Adrenal gland (tissue), 12 donors: ENCODE data around the gene TYRO3. TPM values are rescaled to one million over a fixed set of nuclear protein-coding genes. Genes with fewer than 3 reads are reported as not detected.

Source experiments
- DNase-seq, 7 donors: peaks; one replicate each; pipeline ENCODE4 v3.0.0-alpha.2; 2019 to 2020
- H3K27ac ChIP-seq, 5 donors: fragments of 200-600 bp; sonication (generic) in 4 of 5; 1 replicate in 3 of 5; 2 replicates in 2 of 5; pipeline versions ENCODE4 v1.5.1 to v1.8.0; 2016 to 2020; ENCODE audit warnings: mild to moderate bottlenecking in 1 of 5
- H3K27me3 ChIP-seq: fragments of 200-600 bp; 2 replicates; pipeline ENCODE4 v1.8.0; 2021
- H3K36me3 ChIP-seq, 2 donors: fragments of 200-600 bp; replicated peaks in 1 of 2; 1 replicate in 1 of 2; 2 replicates in 1 of 2; pipeline versions ENCODE4 v1.5.1 to v1.8.0; 2018 to 2022
- H3K4me1 ChIP-seq, 2 donors: fragments of 200-600 bp; replicated peaks in 1 of 2; 1 replicate in 1 of 2; 2 replicates in 1 of 2; pipeline versions ENCODE4 v1.5.1 to v1.8.0; 2018 to 2021
- H3K4me3 ChIP-seq, 4 donors: fragments of 200-600 bp; sonication (generic) in 3 of 4; one replicate each; pipeline ENCODE4 v1.5.1; 2016 to 2018
- H3K9me3 ChIP-seq, 3 donors: fragments of 200-600 bp; sonication (generic) in 1 of 3; replicated peaks in 1 of 3; 1 replicate in 2 of 3; 2 replicates in 1 of 3; pipeline versions ENCODE4 v1.5.1 to v1.8.0; 2016 to 2021
- POLR2A ChIP-seq, 2 donors: fragments of 450-650 bp; IDR thresholded peaks; one replicate each; pipeline ENCODE4 v1.6.1; 2017; ENCODE audit warnings: antibody characterized with exemption in 2 of 2, mild to moderate bottlenecking in 2 of 2, moderate library complexity in 1 of 2
- WGBS, 4 donors: extraction: QIAGEN DNeasy Blood & Tissue Kit in 2 of 4; methylation state at CpG; one replicate each; pipeline versions ENCODE4 v1.1.5 to v1.1.7; 2013 to 2017; 5-methylcytosine and 5-hydroxymethylcytosine counted together
- intact Hi-C, 2 donors: fragments of 100-400 bp; cut with DNase I; formaldehyde crosslinking; loops; one replicate each; pipeline versions ENCODE4 v1.14.1 to v1.15.0; 2022 to 2023
- polyA plus RNA-seq, 3 donors: library from polyadenylated mRNA; stranded (reverse); fragments of 200-250 nt in 2 of 3; fragments of 350-450 nt in 1 of 3; fragmentation: Illumina TruSeq in 1 of 3; extraction: RNeasy Lipid Tissue Mini Kit (QIAGEN cat#74804) in 1 of 3; gene quantifications; one replicate each; pipeline ENCODE4 v1.2.3, GENCODE V29; 2013 to 2014
- total RNA-seq, 9 donors: library from RNA; depleted of rRNA in 4 of 9; stranded (reverse); fragments of >200 nt in 4 of 9; fragments of 120-200 nt in 1 of 9; fragmentation: NEBNext Ultra II Directional in 1 of 9; extraction: Animal tissue kit (Norgen Biotek cat#: 25700) in 1 of 9; gene quantifications; one replicate each; pipeline versions ENCODE4 v1.1.0 to v1.2.4, GENCODE V29; 2013 to 2023
- TF ChIP-seq, protein P1 (sequence below), 6 experiments: fragments of 450-650 bp in 4 of 6; fragments of 200-600 bp in 2 of 6; sonication (generic) in 1 of 6; IDR thresholded peaks; 1 replicate in 5 of 6; 2 replicates in 1 of 6; pipeline versions ENCODE4 v1.5.1 to v1.8.0; 2016 to 2021; ENCODE audit warnings: antibody characterized with exemption in 6 of 6, mild to moderate bottlenecking in 2 of 6, moderate library complexity in 1 of 6
- donor health status: healthy with polysubstance abuse.
- donor health status: Bipolar disorder and iron deficiency.
- donor health status: DM: yes; HTN: yes; CAD: no.
- donor health status: DM: no; HTN: no; CAD: no.
- donor health status: DM: no; HTN: no; CAD: no.
- donor health status: DM: yes; HTN: yes; CAD: no.

Gene TYRO3
- total and polyA plus RNA-seq, 12 donors, result 8.8 to 44.6 (median 16.9) TPM

DNA sequence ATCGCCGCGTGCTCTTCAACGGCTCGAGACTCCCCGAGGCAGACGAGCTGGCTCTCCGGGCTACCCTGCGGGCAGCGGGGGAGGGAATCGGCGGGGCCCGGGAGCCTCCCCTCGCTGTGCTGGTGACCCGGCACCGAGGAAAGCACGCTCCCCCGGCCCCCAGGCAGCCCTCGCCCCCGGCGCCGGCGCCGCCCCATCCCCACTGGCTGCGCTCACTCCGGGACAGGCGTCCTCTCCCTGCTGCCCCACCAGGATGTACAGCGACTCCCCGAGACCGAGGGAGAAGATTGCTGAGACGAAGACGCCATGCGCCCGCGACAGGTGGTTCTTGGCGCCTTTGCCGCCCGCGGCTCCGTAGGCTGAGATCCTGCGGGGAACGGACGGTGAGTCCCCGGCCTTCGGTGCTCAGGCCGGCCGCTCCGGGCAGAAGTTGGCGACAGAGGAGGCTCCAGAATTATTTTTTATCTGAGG lies 47.1 kb upstream of the TYRO3 start:
- Histone ChIP-seq H3K9me3 (no peaks in the 10 kb centered on the region), H3K4me1 (peaks cover 10 to 24% of the 10 kb centered on the region in 2 donors), H3K36me3 (no peaks in the 10 kb centered on the region), H3K27me3 (peaks cover 27% of the 10 kb centered on the region), H3K4me3 (peak overlapping the region in 1 of 4 donors; percentile 50), H3K27ac (no peak overlapping the region)
- no peak for DNase-seq
- intact Hi-C loops, result no loop called here
- TF ChIP-seq, protein P1, sequence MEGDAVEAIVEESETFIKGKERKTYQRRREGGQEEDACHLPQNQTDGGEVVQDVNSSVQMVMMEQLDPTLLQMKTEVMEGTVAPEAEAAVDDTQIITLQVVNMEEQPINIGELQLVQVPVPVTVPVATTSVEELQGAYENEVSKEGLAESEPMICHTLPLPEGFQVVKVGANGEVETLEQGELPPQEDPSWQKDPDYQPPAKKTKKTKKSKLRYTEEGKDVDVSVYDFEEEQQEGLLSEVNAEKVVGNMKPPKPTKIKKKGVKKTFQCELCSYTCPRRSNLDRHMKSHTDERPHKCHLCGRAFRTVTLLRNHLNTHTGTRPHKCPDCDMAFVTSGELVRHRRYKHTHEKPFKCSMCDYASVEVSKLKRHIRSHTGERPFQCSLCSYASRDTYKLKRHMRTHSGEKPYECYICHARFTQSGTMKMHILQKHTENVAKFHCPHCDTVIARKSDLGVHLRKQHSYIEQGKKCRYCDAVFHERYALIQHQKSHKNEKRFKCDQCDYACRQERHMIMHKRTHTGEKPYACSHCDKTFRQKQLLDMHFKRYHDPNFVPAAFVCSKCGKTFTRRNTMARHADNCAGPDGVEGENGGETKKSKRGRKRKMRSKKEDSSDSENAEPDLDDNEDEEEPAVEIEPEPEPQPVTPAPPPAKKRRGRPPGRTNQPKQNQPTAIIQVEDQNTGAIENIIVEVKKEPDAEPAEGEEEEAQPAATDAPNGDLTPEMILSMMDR (IDR thresholded peaks at IDR 0.05), result no peak
- no peak for TF ChIP-seq POLR2A (IDR thresholded peaks at IDR 0.05)
- WGBS, 4 donors, result 4 to 40% (median 4%) methylated on average over 2 to 49 of the region's 49 CpGs; no CpG with 5 or more reads in 1 of the 4 donors

DNA sequence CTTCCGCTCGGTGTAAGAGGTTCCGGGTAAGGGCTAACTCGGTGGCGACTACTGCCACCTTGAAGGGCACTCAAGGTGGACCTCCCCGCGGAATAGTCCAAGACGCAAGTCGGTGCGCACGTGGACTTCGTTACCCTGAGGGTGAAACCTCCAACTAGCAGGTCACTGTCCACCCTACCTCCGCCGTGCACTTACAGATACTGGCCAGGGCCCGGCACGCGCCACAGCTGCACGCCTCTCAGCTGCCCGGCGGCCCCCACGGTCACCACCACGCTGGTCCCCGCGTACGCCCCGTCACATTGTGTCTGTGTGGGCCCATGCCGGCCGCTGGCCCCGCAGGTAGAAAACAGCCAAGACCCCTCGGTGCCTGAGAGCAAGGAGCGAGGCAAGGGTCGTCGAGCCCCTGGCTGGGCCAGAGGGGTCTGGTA lies 46.5 kb upstream of the TYRO3 start:
- Histone ChIP-seq H3K9me3 (no peaks in the 10 kb centered on the region), H3K36me3 (no peaks in the 10 kb centered on the region), H3K27ac (no peak overlapping the region), H3K27me3 (peaks cover 27% of the 10 kb centered on the region), H3K4me1 (peaks cover 10 to 24% of the 10 kb centered on the region in 2 donors), H3K4me3 (peak overlapping the region in 1 of 4 donors; percentile 50)
- intact Hi-C loops, result no loop called here
- 10 to 24% (median 13%) methylated on average over 11 to 33 of the region's 33 CpGs for WGBS, 4 donors
- no peak for TF ChIP-seq POLR2A (IDR thresholded peaks at IDR 0.05)
- TF ChIP-seq, protein P1 (IDR thresholded peaks at IDR 0.05), result no peak
- DNase-seq, result no peak

DNA sequence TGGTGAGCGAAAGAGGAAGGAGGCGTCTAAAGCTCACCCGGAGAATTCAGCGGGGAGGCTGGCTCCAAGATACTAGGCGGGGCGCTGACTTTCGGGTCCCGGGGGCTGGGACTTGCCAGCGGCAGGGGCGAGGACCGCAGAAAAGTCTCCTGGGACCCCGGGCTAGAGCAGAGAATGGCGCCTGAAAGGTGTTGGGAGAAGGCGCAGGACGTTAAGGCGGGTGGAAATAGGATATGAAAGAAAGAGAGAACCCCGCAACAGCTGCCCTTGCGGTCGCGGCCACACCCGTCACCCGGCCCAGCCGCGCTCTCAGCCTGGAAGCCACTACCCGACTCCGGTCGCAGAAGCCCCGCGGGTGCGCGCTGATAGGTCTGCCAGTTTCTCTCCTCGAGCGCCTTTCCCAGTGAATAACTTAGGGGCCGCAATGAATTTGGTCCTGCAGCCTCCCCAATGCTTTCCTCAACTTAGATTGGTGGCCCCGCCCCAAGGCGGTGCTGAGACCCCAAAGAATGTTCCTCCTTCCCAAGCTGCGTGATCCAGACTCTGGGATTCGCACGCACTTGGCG lies 46.0 kb upstream of the TYRO3 start:
- no peak for TF ChIP-seq POLR2A (IDR thresholded peaks at IDR 0.05)
- TF ChIP-seq, protein P1 (IDR thresholded peaks at IDR 0.05), result no peak
- H3K27ac ChIP-seq, result no peak overlapping the region
- H3K9me3 ChIP-seq, result no peaks in the 10 kb centered on the region
- H3K27me3 ChIP-seq, result peaks cover 27% of the 10 kb centered on the region
- intact Hi-C loops, result no loop called here
- peak overlapping the region in 1 of 4 donors; percentile 50 for H3K4me3 ChIP-seq
- 3 to 6% (median 4%) methylated on average over 39 to 40 of the region's 40 CpGs for WGBS, 4 donors
- H3K36me3 ChIP-seq, result no peaks in the 10 kb centered on the region
- peaks cover 10 to 24% of the 10 kb centered on the region in 2 donors for H3K4me1 ChIP-seq
- peak in 2 of 7 donors; percentile 37 to 44 for DNase-seq

DNA sequence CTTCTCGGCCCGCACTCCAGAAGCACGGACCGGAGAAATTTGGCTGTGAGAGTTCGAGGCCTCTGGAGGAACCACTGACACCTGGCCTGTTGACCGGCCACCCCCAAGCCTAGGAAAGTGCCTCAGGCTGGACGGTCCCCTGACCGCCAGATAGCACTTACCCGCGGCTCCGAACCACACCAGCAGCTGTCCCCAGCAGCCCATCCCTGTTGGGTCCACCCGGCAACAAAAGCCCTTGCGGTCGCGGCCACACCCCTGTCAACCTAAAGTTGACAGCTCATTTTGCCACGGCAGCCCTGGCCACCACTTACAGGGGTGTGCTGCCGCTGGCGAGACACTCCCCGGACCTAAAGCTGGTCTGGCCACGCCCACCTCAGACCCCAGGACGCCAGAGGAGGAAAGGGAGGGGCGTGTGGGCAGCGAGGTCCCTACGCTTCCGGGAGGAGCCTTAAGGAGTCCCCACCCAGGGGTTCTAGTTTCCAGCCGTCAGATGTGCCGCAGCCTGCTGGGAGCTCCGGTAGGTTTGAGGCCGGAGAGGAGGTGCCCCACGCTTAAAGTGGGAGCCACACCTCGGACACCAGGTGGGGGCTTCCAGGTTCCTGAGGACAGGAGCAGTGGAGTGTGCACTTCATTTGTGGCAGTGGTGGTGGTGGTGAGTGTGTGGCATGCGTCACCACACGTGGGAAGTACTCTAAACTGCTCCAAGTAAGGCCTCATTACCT lies 45.3 kb upstream of the TYRO3 start, which contains the start of gene LTK:
Gene LTK (minus strand): TSS at position 322 of the 722 bp plus-strand sequence. CDS start 118 bp downstream, at position 204.
- peaks cover 10 to 24% of the 10 kb centered on the region in 2 donors for H3K4me1 ChIP-seq
- no peak for DNase-seq
- peak within 1 kb of the TSS in 1 of 4 donors; percentile 50 for H3K4me3 ChIP-seq
- intact Hi-C loops, result no loop called here
- H3K36me3 ChIP-seq, result no peaks in the 10 kb centered on the region
- TF ChIP-seq, protein P1 (IDR thresholded peaks at IDR 0.05), result no peak
- no peak for TF ChIP-seq POLR2A (IDR thresholded peaks at IDR 0.05)
- no peak within 1 kb of the TSS for H3K27ac ChIP-seq
- 12 to 26% (median 18%) methylated on average over 12 to 33 of the region's 33 CpGs for WGBS, 4 donors
- no peaks in the 10 kb centered on the region for H3K9me3 ChIP-seq
- H3K27me3 ChIP-seq, result peaks cover 27% of the 10 kb centered on the region
